ENCODE results near the gene SYCP2L. TPM values are rescaled to one million over a fixed set of nuclear protein-coding genes. Genes with fewer than 3 reads are reported as not detected.
A peak's percentile ranks its signal among the peaks of the same experiment; 100 is the strongest.

The SYCP2L gene
- total and polyA plus RNA-seq, 9 of the 15 experiments (the other 6 are each of a cell fraction or from before 2014, with no cell fraction given) = 12.4 to 46.9 (median 22.0) TPM

DNA sequence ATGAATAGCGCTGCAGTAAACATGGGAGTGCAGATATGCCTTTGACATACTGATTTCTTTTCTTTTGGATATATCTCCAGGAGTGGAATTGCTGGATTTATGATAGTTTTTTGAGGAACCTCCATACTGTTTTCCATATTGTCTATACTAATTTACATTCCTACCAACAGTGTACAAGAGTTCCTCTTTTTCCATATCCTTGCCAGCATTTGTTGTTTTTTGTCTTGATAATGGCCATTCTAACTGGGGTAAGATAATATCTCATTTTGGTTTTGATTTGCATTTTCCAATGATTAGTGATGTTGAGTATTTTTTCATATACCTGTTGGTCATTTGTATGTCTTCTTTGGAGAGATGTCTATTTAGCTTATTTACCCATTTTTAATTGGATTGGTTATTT, 3.3 kb downstream of the SYCP2L start:
- Histone ChIP-seq H4K20me1 (replicated peaks; ENCODE audit: control insufficient read depth, insufficient read depth, low read length) (no peaks in the 10 kb centered on the region; the same call in 1 of the 2 replicates), H3K36me3 (ENCODE audit: control insufficient read depth, insufficient read depth, low read length) (peaks cover 34% of the 10 kb centered on the region), H3K9ac (ENCODE audit: insufficient read depth in 1 of 2, low read depth in 2 of 2, low read length in 2 of 2) (no peak overlapping the region), H3K4me1 (replicated peaks in 1 of 2; ENCODE audit: control insufficient read depth in 2 of 2, insufficient read depth in 2 of 2, low read length in 2 of 2) (peaks cover 9 to 20% of the 10 kb centered on the region in 2 experiments), H3K79me2 (ENCODE audit: control insufficient read depth, insufficient read depth, low read length) (peaks cover 48% of the 10 kb centered on the region), H3K4me2 (ENCODE audit: insufficient read depth, low read length) (peak overlapping the region; percentile 69), H3K9me1 (ENCODE audit: control insufficient read depth, insufficient read depth, low read length) (no peaks in the 10 kb centered on the region), H3K27me3 (ENCODE audit: control insufficient read depth in 2 of 2, insufficient read depth in 2 of 2, low read length in 2 of 2) (no peaks in the 10 kb centered on the region), H3K4me3 (no peak overlapping the region), H3K9me3 (replicated peaks; ENCODE audit: control insufficient read depth, insufficient read depth, low read depth, low read length) (no peaks in the 10 kb centered on the region), H2AFZ (ENCODE audit: low read depth, low read length) (no peak overlapping the region), H3K27ac (ENCODE audit: extremely low read depth, low read depth, low read length) (no peak overlapping the region; the same call in 2 of the 3 replicates)
- 57% methylated on average over 1 of the region's 1 CpG for WGBS (ENCODE audit: insufficient coverage, low coverage, missing lambda C conversion rate)
- ATAC-seq (no peak), FAIRE-seq (no peak), DNase-seq (ENCODE audit: extremely low read depth in 1 of 4, low spot score in 3 of 4) (no peak)
- in situ Hi-C loops (cut with MboI) (no loop called here), intact Hi-C loops (cut with micrococcal nuclease) (no loop called here)
- no TSS peak for BruUV-seq (replicated peaks)
- CTCF ChIA-PET (ENCODE audit: low intra/inter-chr PET ratio) = no interaction called here
- POLR2A ChIA-PET = interaction anchor here (1.0 kb wide), 1 partner anchor 15 kb away, joined by 3 read pairs; no protein-coding TSS in a partner anchor
- TF ChIP-seq SPI1 (IDR thresholded peaks at IDR 0.05; ENCODE audit: borderline replicate concordance, low read depth, low read length) (peak; percentile 51; the same call in 1 of the 2 replicates), HMG20A (CRISPR knock-in tag; conservative IDR thresholded peaks at IDR 0.05) (no peak), TRIM24 (IDR thresholded peaks at IDR 0.05) (0 out of 4 replicates have a peak, but pooled peaks of 1 of the 2 experiments have one; percentile 11), ZNF431 (CRISPR knock-in tag; IDR thresholded peaks at IDR 0.05) (peak; percentile 4; the same call in 1 of the 2 replicates), NR1H2 (CRISPR knock-in tag; IDR thresholded peaks at IDR 0.05) (no peak), BCOR (IDR thresholded peaks at IDR 0.05) (no peak), HMGN3 (IDR thresholded peaks at IDR 0.05; ENCODE audit: borderline replicate concordance, extremely low read depth, insufficient read length, low read depth, low read length) (no peak)
